HK-2 (cell line): ENCODE measurements around the gene GINS3.
"Not testable (repeated sequence)": the region's sequence is repeated elsewhere in the genome, so short reads cannot be mapped to it uniquely, and the experiment has no call there.

Experiments
- DNase-seq: peaks from one replicate; pipeline ENCODE4 v3.0.0-alpha.2; 2018; ENCODE audit not compliant: unreplicated experiment

GINS3 gene

GRCh38 chr16:58389724-58390123 is 2.5 kb upstream of the GINS3 start:
- DNase-seq, result no peak

- DNase-seq, result peak; percentile 13
Measured at GRCh38 chr16:58393138-58393504, 850 bp downstream of the GINS3 start.

- DNase-seq, result not testable (repeated sequence)
Measured at GRCh38 chr16:58396897-58397296, 4.6 kb downstream of the GINS3 start.

GRCh38 chr16:58399718-58400633 is 7.7 kb downstream of the GINS3 start:
- no peak for DNase-seq

- not testable (repeated sequence) for DNase-seq
Measured at GRCh38 chr16:58401305-58401704, 9.0 kb downstream of the GINS3 start.

GRCh38 chr16:58402796-58403195 is 10.5 kb downstream of the GINS3 start:
- no peak for DNase-seq

GRCh38 chr16:58409316-58409973 is 17.2 kb downstream of the GINS3 start:
- DNase-seq, result peak; percentile 13

- DNase-seq, result no peak
Measured at GRCh38 chr16:58411336-58411735, 19.1 kb downstream of the GINS3 start.

GRCh38 chr16:58411736-58412614 is 19.7 kb downstream of the GINS3 start:
- no peak for DNase-seq

- DNase-seq, result not testable (repeated sequence)
Measured at GRCh38 chr16:58412615-58412970, 20.3 kb downstream of the GINS3 start.

- no peak for DNase-seq
Measured at GRCh38 chr16:58413359-58413758, 21.1 kb downstream of the GINS3 start.

- DNase-seq, result no peak
Measured at GRCh38 chr16:58415003-58415402, 22.7 kb downstream of the GINS3 start.

- DNase-seq, result not testable (repeated sequence)
Measured at GRCh38 chr16:58415961-58416360, 23.7 kb downstream of the GINS3 start.

- no peak for DNase-seq
Measured at GRCh38 chr16:58417035-58417434, 24.8 kb downstream of the GINS3 start.

GRCh38 chr16:58417600-58417999 is 25.3 kb downstream of the GINS3 start:
- DNase-seq, result no peak

GRCh38 chr16:58418026-58418425 is 25.8 kb downstream of the GINS3 start:
- no peak for DNase-seq

- peak; percentile 60 for DNase-seq
Measured at GRCh38 chr16:58418601-58419000, 26.3 kb downstream of the GINS3 start.

- DNase-seq, result no peak
Measured at GRCh38 chr16:58419241-58419990, 27.1 kb downstream of the GINS3 start.

GRCh38 chr16:58421059-58421458 is 28.8 kb downstream of the GINS3 start:
- DNase-seq, result no peak

GRCh38 chr16:58421529-58421928 is 29.3 kb downstream of the GINS3 start:
- DNase-seq, result peak; percentile 33

GRCh38 chr16:58422809-58423208 is 30.5 kb downstream of the GINS3 start:
- DNase-seq, result no peak
